H9 (cell line): ENCODE results near the gene ARF1. TPM values are rescaled to one million over a fixed set of nuclear protein-coding genes. Genes with fewer than 3 reads are reported as not detected.

Source experiments
- DNase-seq: peaks from one replicate; pipeline ENCODE4 v3.0.0-alpha.2; 2017
- H2AFZ ChIP-seq: one replicate; pipeline ENCODE4 v1.6.1; 2013; ENCODE audit warnings: mild to moderate bottlenecking, low read length, control low read depth, moderate library complexity
- H2AK5ac ChIP-seq: 2 replicates; pipeline ENCODE4 v1.6.1; 2013; ENCODE audit warnings: low read length, control low read depth, mixed read lengths; ENCODE audit not compliant: insufficient read length
- H2BK120ac ChIP-seq: one replicate; pipeline ENCODE4 v1.6.1; 2013; ENCODE audit warnings: low read depth, mild to moderate bottlenecking, low read length, control low read depth, inconsistent platforms; ENCODE audit not compliant: poor library complexity, severe bottlenecking
- H2BK12ac ChIP-seq: 2 replicates; pipeline ENCODE4 v1.6.1; 2013; ENCODE audit warnings: low read length, control low read depth, mixed read lengths, low read depth; ENCODE audit not compliant: insufficient read length
- H2BK15ac ChIP-seq: 2 replicates; pipeline ENCODE4 v1.6.1; 2013; ENCODE audit warnings: low read depth, low read length, control low read depth
- H2BK20ac ChIP-seq: one replicate; pipeline ENCODE4 v1.6.1; 2013; ENCODE audit warnings: low read depth, mild to moderate bottlenecking, low read length, control low read depth, inconsistent platforms; ENCODE audit not compliant: poor library complexity, severe bottlenecking
- H2BK5ac ChIP-seq: 2 replicates; pipeline ENCODE4 v1.6.1; 2013; ENCODE audit warnings: low read length, control low read depth, mixed read lengths; ENCODE audit not compliant: insufficient read length
- H3K14ac ChIP-seq: 2 replicates; pipeline ENCODE4 v1.6.1; 2013; ENCODE audit warnings: low read length, control low read depth; ENCODE audit not compliant: insufficient read depth
- H3K18ac ChIP-seq: 2 replicates; pipeline ENCODE4 v1.6.1; 2013; ENCODE audit warnings: low read depth, mild to moderate bottlenecking, mixed read lengths, low read length, control low read depth; ENCODE audit not compliant: insufficient read length
- H3K23ac ChIP-seq: 2 replicates; pipeline ENCODE4 v1.6.1; 2013; ENCODE audit warnings: low read length, control low read depth, mixed read lengths, low read depth; ENCODE audit not compliant: insufficient read length
- H3K23me2 ChIP-seq: 2 replicates; pipeline ENCODE4 v1.6.1; 2013; ENCODE audit warnings: low read depth, mild to moderate bottlenecking, mixed read lengths, low read length, control low read depth; ENCODE audit not compliant: insufficient read length, poor library complexity, severe bottlenecking
- H3K27ac ChIP-seq: 2 replicates; pipeline ENCODE4 v1.5.1; 2013; ENCODE audit warnings: low read length, control low read depth, mixed read lengths, low read depth; ENCODE audit not compliant: insufficient read length
- H3K27me3 ChIP-seq: 2 replicates; pipeline ENCODE4 v1.6.1; 2013; ENCODE audit warnings: low read length, control low read depth, inconsistent platforms; ENCODE audit not compliant: insufficient read depth
- H3K4ac ChIP-seq: 2 replicates; pipeline ENCODE4 v1.6.1; 2013; ENCODE audit warnings: low read depth, mild to moderate bottlenecking, control low read depth, inconsistent platforms, low read length, moderate library complexity
- H3K4me1 ChIP-seq: 2 replicates; pipeline ENCODE4 v1.6.1; 2013; ENCODE audit warnings: low read length, control low read depth, inconsistent platforms; ENCODE audit not compliant: insufficient read depth
- H3K4me2 ChIP-seq: 2 replicates; pipeline ENCODE4 v1.6.1; 2013; ENCODE audit warnings: low read length, control low read depth, mixed read lengths; ENCODE audit not compliant: insufficient read length, insufficient read depth
- H3K56ac ChIP-seq: 2 replicates; pipeline ENCODE4 v1.6.1; 2013; ENCODE audit warnings: low read depth, mild to moderate bottlenecking, mixed read lengths, low read length, control low read depth; ENCODE audit not compliant: insufficient read length
- H3K79me1 ChIP-seq: 2 replicates; pipeline ENCODE4 v1.6.1; 2013; ENCODE audit warnings: low read depth, mild to moderate bottlenecking, moderate library complexity, low read length, control low read depth, inconsistent platforms; ENCODE audit not compliant: insufficient read depth, poor library complexity, severe bottlenecking
- H3K79me2 ChIP-seq: 2 replicates; pipeline ENCODE4 v1.6.1; 2013; ENCODE audit warnings: low read length, control low read depth, inconsistent platforms; ENCODE audit not compliant: insufficient read depth
- H3K9ac ChIP-seq: 2 replicates; pipeline ENCODE4 v1.6.1; 2013; ENCODE audit warnings: low read length, control low read depth, mixed read lengths; ENCODE audit not compliant: insufficient read length; ENCODE audit errors: extremely low read depth
- H3K9me3 ChIP-seq: one replicate; pipeline ENCODE4 v1.6.1; 2013; ENCODE audit warnings: low read depth, low read length, inconsistent platforms; ENCODE audit not compliant: control insufficient read depth
- H3T11ph ChIP-seq: one replicate; pipeline ENCODE4 v1.6.1; 2013; ENCODE audit warnings: mild to moderate bottlenecking, low read length, control low read depth, inconsistent platforms
- H4K20me1 ChIP-seq: one replicate; pipeline ENCODE4 v1.6.1; 2013; ENCODE audit not compliant: control insufficient read depth, insufficient read length, insufficient read depth
- H4K5ac ChIP-seq: 2 replicates; pipeline ENCODE4 v1.6.1; 2013; ENCODE audit warnings: low read depth, mild to moderate bottlenecking, mixed read lengths, low read length, control low read depth; ENCODE audit not compliant: insufficient read length
- H4K8ac ChIP-seq: replicated peaks from 2 replicates; pipeline ENCODE4 v1.6.1; 2013; ENCODE audit warnings: low read length, control low read depth, mixed read lengths, low read depth; ENCODE audit not compliant: insufficient read length
- H4K91ac ChIP-seq: 2 replicates; pipeline ENCODE4 v1.6.1; 2013; ENCODE audit warnings: low read depth, mild to moderate bottlenecking, moderate library complexity, mixed read lengths, low read length, control low read depth; ENCODE audit not compliant: insufficient read length
- H3K27ac Mint-ChIP-seq, 3 experiments: 2 replicates in 2 of 3; 3 replicates in 1 of 3; pipeline ENCODE4 v1.8.0; 2020 to 2021; ENCODE audit warnings: mixed read lengths in 3 of 3, mild to moderate bottlenecking in 1 of 3, moderate library complexity in 1 of 3
- H3K27me3 Mint-ChIP-seq: 2 replicates; pipeline ENCODE4 v1.8.0; 2021; ENCODE audit warnings: low read depth, mild to moderate bottlenecking, moderate library complexity, mixed read lengths
- H3K36me3 Mint-ChIP-seq, 3 experiments: 2 replicates in 2 of 3; 3 replicates in 1 of 3; pipeline ENCODE4 v1.8.0; 2020 to 2021; ENCODE audit warnings: low read depth in 3 of 3, mixed read lengths in 3 of 3; ENCODE audit not compliant: insufficient read depth in 1 of 3
- H3K4me1 Mint-ChIP-seq, 2 experiments: 2 replicates each; pipeline ENCODE4 v1.8.0; 2020; ENCODE audit warnings: mixed read lengths in 2 of 2
- H3K4me3 Mint-ChIP-seq, 2 experiments: 2 replicates in 1 of 2; 3 replicates in 1 of 2; pipeline ENCODE4 v1.8.0; 2020 to 2021; ENCODE audit warnings: mild to moderate bottlenecking in 2 of 2, mixed read lengths in 2 of 2, moderate library complexity in 1 of 2
- H3K9me3 Mint-ChIP-seq, 2 experiments: 2 replicates in 1 of 2; 3 replicates in 1 of 2; pipeline ENCODE4 v1.8.0; 2020; ENCODE audit warnings: mild to moderate bottlenecking in 2 of 2, mixed read lengths in 2 of 2, moderate library complexity in 1 of 2
- CTCF ChIP-seq: fragments of 200-600 bp; sonication (generic); conservative IDR thresholded peaks from 3 replicates; pipeline ENCODE4 v1.8.0; 2021; ENCODE audit warnings: antibody characterized with exemption, mild to moderate bottlenecking
- WGBS: extraction: QIAGEN DNeasy Blood & Tissue Kit; methylation state at CpG from one replicate; pipeline ENCODE4 v1.1.7; 2013; ENCODE audit warnings: missing lambda C conversion rate, low lambda C conversion rate, mixed read lengths; ENCODE audit not compliant: insufficient read length; ENCODE audit errors: extremely low coverage; 5-methylcytosine and 5-hydroxymethylcytosine counted together
- total RNA-seq: library from RNA; stranded (reverse); gene quantifications from 2 replicates; pipeline ENCODE4 v1.2.1, GENCODE V29; 2021

Gene ARF1
- total RNA-seq, 1 experiment from 2014 or later, result 258 TPM

DNA sequence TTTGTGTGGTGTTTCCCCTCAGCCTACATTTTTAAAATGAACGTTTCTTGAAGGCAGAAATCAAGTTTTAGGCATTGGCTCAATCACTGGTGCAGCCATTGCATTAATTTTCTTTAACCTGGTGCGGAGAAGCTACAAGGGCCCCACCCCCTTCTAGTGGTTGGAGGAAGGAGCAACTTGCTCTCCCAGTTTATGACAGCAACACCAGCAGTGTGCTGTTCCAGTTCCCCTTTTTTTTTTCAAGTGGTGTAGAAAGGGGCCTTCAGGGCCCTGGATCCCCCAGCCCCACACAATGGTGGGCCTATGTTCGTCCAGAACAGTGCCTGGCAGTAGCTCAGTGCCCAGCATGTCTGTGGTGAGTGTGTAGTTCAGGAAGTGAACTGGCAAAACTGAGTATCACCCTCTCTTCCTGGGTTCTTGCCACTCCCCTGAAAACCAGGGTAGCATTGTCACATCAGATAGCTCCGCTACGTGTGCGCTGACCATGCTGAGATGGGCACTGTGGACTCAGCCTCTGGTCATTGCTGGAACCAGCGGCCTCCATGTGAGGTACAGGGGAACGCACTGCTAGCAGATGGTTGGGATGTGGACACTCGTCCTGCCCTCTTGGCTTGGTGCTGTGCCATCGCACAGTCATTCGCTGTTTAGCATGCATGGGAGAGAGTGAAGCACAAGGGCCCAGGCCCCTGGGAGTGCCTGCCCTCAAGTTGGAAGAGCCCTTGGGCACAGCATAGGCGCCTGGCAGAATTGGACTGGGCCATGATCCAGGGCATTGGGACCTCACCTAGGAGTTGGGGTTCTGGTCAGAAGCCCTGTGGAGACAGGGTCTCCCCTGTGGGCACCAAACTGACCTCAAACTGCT, 7.2 kb downstream of the ARF1 start:
- peaks cover 22% of the 10 kb centered on the region for H3K79me1 ChIP-seq
- no peak overlapping the region for H2BK20ac ChIP-seq
- H4K8ac ChIP-seq, result no peak overlapping the region
- H3K27me3 ChIP-seq, result no peaks in the 10 kb centered on the region
- no peak overlapping the region for H3K4me2 ChIP-seq
- no peaks in the 10 kb centered on the region for H3K27me3 Mint-ChIP-seq
- peak overlapping the region; percentile 20 for H3K9ac ChIP-seq
- no peak overlapping the region for H3T11ph ChIP-seq
- no peak overlapping the region for H2BK120ac ChIP-seq
- H3K14ac ChIP-seq, result no peak overlapping the region
- H2BK5ac ChIP-seq, result no peak overlapping the region
- no CpG with 5 or more reads among the region's 12 CpGs for WGBS
- H3K4me3 Mint-ChIP-seq, result no peak overlapping the region
- no peaks in the 10 kb centered on the region for H3K9me3 ChIP-seq
- no peak overlapping the region for H2BK15ac ChIP-seq
- no peak overlapping the region for H3K27ac ChIP-seq
- no peak overlapping the region for H2AK5ac ChIP-seq
- H3K79me2 ChIP-seq, result peaks cover 95% of the 10 kb centered on the region
- H3K27ac Mint-ChIP-seq, result peak overlapping the region in 1 of 3 experiments; percentile 73; a peak in 2 of 7 replicates
- H4K91ac ChIP-seq, result no peak overlapping the region
- H3K4me1 ChIP-seq, result no peaks in the 10 kb centered on the region
- H4K5ac ChIP-seq, result no peak overlapping the region
- no peak overlapping the region for H2AFZ ChIP-seq
- no peak overlapping the region for H3K23ac ChIP-seq
- H3K36me3 Mint-ChIP-seq, result peaks cover 27 to 35% (median 30%) of the 10 kb centered on the region in 3 experiments
- no peak overlapping the region for H2BK12ac ChIP-seq
- no peak for DNase-seq
- no peaks in the 10 kb centered on the region for H3K23me2 ChIP-seq
- H3K4ac ChIP-seq, result no peak overlapping the region
- peaks cover 28 to 35% of the 10 kb centered on the region in 2 experiments for H3K4me1 Mint-ChIP-seq
- no peak overlapping the region for H3K56ac ChIP-seq
- TF ChIP-seq CTCF, result no peak
- H3K9me3 Mint-ChIP-seq, result peaks cover 7% of the 10 kb centered on the region in 2 experiments
- H3K18ac ChIP-seq, result no peak overlapping the region
- peaks cover 5% of the 10 kb centered on the region for H4K20me1 ChIP-seq
